GM10847 (cell line): ENCODE measurements around the gene SOX5.

ENCODE experiments used
- POLR2A ChIP-seq: IDR thresholded peaks from 2 replicates; pipeline ENCODE4 v1.6.1; 2011; ENCODE audit not compliant: insufficient read length; ENCODE audit errors: extremely low read depth

Gene SOX5

DNA sequence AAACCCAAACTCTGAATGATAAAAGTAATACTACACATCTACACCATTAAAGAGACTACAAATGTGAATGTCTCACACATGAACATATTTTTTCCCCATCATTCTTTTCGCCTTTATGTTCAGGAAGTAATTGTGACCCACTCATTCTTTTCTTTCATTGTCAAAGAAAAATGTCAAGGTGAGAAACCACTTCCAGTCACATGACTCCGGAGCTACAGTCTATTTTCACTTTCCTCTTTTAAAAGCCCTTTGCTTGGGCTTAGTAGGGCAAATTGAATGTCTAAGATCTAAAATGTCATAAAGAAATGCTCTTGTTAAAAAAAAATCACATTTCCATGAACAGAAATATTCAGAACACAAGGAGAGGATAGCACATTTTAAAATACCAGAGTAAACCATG is 461.3 kb downstream of the SOX5 start:
- TF ChIP-seq POLR2A = no peak

DNA sequence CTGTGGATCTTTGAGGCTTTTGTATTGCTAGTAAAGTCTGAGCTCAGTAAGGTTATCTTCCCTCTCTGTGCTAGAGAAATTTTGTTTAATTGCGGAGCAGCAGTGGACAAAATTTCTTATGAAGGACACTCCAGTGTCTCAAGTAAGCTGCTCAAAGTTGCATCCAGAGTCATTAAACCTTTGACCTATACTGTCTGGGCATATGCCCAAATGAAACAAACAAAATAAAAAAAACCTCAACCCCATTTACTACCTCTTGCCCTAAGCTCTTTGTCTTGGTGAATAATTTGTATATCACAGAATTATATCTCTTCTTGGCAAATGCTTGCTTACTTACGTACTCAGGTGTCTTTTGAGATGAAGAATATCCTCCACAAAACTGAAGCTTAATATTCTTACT is 465.2 kb downstream of the SOX5 start:
- TF ChIP-seq POLR2A = no peak

DNA sequence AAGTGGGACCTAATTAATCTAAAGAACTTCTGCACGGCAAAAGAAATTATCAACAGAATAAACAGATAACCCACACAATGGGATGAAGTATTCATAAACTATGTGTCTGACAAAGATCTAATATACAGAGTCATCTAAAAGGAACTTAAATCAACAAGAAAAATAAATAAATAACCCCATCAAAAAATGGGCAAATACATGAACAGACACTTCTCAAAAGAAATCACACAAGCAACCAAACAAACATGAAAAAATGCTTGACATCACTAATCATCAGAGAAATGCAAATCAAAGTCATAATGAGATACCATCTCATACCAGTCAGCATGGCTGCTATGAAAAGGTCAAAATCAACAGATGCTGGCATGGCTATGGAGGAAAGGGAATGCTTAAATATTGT is 466.9 kb downstream of the SOX5 start:
- no peak for TF ChIP-seq POLR2A
